Measurements from ENCODE around the gene THBS2. TPM values are rescaled to one million over a fixed set of nuclear protein-coding genes. Genes with fewer than 3 reads are reported as not detected.

Gene THBS2
- total and polyA plus RNA-seq, 10 of the 15 experiments (the other 5 are each of a cell fraction or from before 2014, with no cell fraction given): 0.07 to 0.10 TPM; not detected in 8

GRCh38 chr6:169224716-169225115 is 28.9 kb downstream of the THBS2 start:
- Histone ChIP-seq H3K9me3 (replicated peaks; ENCODE audit: control insufficient read depth, insufficient read depth, low read length) (peaks cover 1% of the 10 kb centered on the region; the same call in 1 of the 3 replicates), H3K4me2 (ENCODE audit: control insufficient read depth, insufficient read depth) (no peak overlapping the region), H3K79me2 (ENCODE audit: control insufficient read depth, insufficient read depth, low read length) (no peaks in the 10 kb centered on the region), H2AFZ (ENCODE audit: control insufficient read depth, low read depth, low read length) (no peak overlapping the region), H3K27me3 (replicated peaks in 1 of 2; ENCODE audit: control insufficient read depth in 2 of 2, insufficient read depth in 2 of 2, low read length in 1 of 2) (no peaks in the 10 kb centered on the region), H3K27ac (ENCODE audit: control insufficient read depth, insufficient read depth) (no peak overlapping the region), H3K36me3 (ENCODE audit: control insufficient read depth in 2 of 2, insufficient read depth in 2 of 2, low read length in 1 of 2) (no peaks in the 10 kb centered on the region), H3K4me1 (ENCODE audit: control insufficient read depth, insufficient read depth, low read length) (no peaks in the 10 kb centered on the region), H4K20me1 (ENCODE audit: control insufficient read depth, insufficient read depth) (no peaks in the 10 kb centered on the region), H3K4me3 (no peak overlapping the region), H3K9ac (ENCODE audit: control insufficient read depth, insufficient read depth, low read length) (no peak overlapping the region)
- FAIRE-seq (no peak), DNase-seq (ENCODE audit: low read depth, low spot score) (no peak), ATAC-seq (no peak)
- POLR2A ChIA-PET: no interaction called here
- intact Hi-C loops (cut with micrococcal nuclease; ENCODE audit: unreplicated experiment): no loop called here
- in situ Hi-C loops (cut with MboI): no loop called here
- BruUV-seq (replicated peaks): no TSS peak
- RAD21 ChIA-PET (ENCODE audit: unreplicated experiment): no interaction called here
- 31% methylated on average over 7 of the region's 9 CpGs for WGBS (ENCODE audit: insufficient coverage, insufficient replicate concordance, low lambda C conversion rate, missing lambda C conversion rate)
- CTCF ChIA-PET: no interaction called here
- SMC1A ChIA-PET (ENCODE audit: uncharacterized antibody, unreplicated experiment): no interaction called here
- TF ChIP-seq TCF12 (IDR thresholded peaks at IDR 0.05; ENCODE audit: low read depth, low read length) (no peak), ZNF24 (IDR thresholded peaks at IDR 0.05) (no peak), MLLT1 (IDR thresholded peaks at IDR 0.05) (no peak), BCL11A (IDR thresholded peaks at IDR 0.05; ENCODE audit: low read depth, low read length) (no peak), MEF2A (IDR thresholded peaks at IDR 0.05; ENCODE audit: insufficient read depth, low read depth, low read length) (no peak), PRDM15 (CRISPR knock-in tag; IDR thresholded peaks at IDR 0.05) (no peak), ATF2 (IDR thresholded peaks at IDR 0.05; ENCODE audit: low read length) (no peak), JUND (IDR thresholded peaks at IDR 0.05; ENCODE audit: low read depth, low read length) (no peak), ZNF592 (IDR thresholded peaks at IDR 0.05) (no peak)

Data from GM12878 (cell line).